Activated naive CD4-positive, alpha-beta T cell treated with Interleukin-2 at 50 U/mL for 16 hours (primary cell): ENCODE results near the gene PLD1.
"Not testable (repeated sequence)": the region's sequence is repeated elsewhere in the genome, so short reads cannot be mapped to it uniquely, and the experiment has no call there.

Source experiments
- DNase-seq: peaks from one replicate; pipeline ENCODE4 v3.0.0-alpha.2; 2020

PLD1 gene

GRCh38 chr3:171592786-171593185, 217.5 kb downstream of the PLD1 start:
- DNase-seq, result no peak

- no peak for DNase-seq
These were observed 219.2 kb downstream of the PLD1 start for GRCh38 chr3:171591070-171591469.

- no peak for DNase-seq
These were observed 224.0 kb downstream of the PLD1 start for GRCh38 chr3:171586274-171586673.

- no peak for DNase-seq
These were observed 225.2 kb downstream of the PLD1 start for GRCh38 chr3:171585039-171585438.

- no peak for DNase-seq
These were observed 226.2 kb downstream of the PLD1 start for GRCh38 chr3:171584100-171584499.

- no peak for DNase-seq
These were observed 235.6 kb downstream of the PLD1 start for GRCh38 chr3:171574556-171575240.

- DNase-seq, result no peak
These were observed 240.6 kb downstream of the PLD1 start for GRCh38 chr3:171569571-171570132.

- no peak for DNase-seq
These were observed 241.5 kb downstream of the PLD1 start for GRCh38 chr3:171568766-171569165.

GRCh38 chr3:171566803-171567422, 243.4 kb downstream of the PLD1 start:
- no peak for DNase-seq

- DNase-seq, result no peak
These were observed 244.7 kb downstream of the PLD1 start for GRCh38 chr3:171565481-171566058.

GRCh38 chr3:171564748-171565480, 245.4 kb downstream of the PLD1 start:
- DNase-seq, result no peak

GRCh38 chr3:171563298-171563697, 247.0 kb downstream of the PLD1 start:
- DNase-seq, result no peak

- not testable (repeated sequence) for DNase-seq
These were observed 247.8 kb downstream of the PLD1 start for GRCh38 chr3:171562459-171562858.

- DNase-seq, result no peak
These were observed 248.5 kb downstream of the PLD1 start for GRCh38 chr3:171561596-171562323.

- no peak for DNase-seq
These were observed 250.7 kb downstream of the PLD1 start for GRCh38 chr3:171559586-171559985.

- no peak for DNase-seq
These were observed 252.0 kb downstream of the PLD1 start for GRCh38 chr3:171558188-171558696.

- DNase-seq, result no peak
These were observed 253.1 kb downstream of the PLD1 start for GRCh38 chr3:171557173-171557572.

GRCh38 chr3:171556574-171557145, 253.6 kb downstream of the PLD1 start:
- no peak for DNase-seq

- no peak for DNase-seq
These were observed 254.1 kb downstream of the PLD1 start for GRCh38 chr3:171556148-171556547.

- no peak for DNase-seq
These were observed 257.2 kb downstream of the PLD1 start for GRCh38 chr3:171553086-171553485.

GRCh38 chr3:171552531-171552930, 257.8 kb downstream of the PLD1 start:
- DNase-seq, result no peak

GRCh38 chr3:171551296-171551695, 259.0 kb downstream of the PLD1 start:
- DNase-seq, result no peak
